ENCODE data around the gene COL4A5.

The COL4A5 gene

DNA sequence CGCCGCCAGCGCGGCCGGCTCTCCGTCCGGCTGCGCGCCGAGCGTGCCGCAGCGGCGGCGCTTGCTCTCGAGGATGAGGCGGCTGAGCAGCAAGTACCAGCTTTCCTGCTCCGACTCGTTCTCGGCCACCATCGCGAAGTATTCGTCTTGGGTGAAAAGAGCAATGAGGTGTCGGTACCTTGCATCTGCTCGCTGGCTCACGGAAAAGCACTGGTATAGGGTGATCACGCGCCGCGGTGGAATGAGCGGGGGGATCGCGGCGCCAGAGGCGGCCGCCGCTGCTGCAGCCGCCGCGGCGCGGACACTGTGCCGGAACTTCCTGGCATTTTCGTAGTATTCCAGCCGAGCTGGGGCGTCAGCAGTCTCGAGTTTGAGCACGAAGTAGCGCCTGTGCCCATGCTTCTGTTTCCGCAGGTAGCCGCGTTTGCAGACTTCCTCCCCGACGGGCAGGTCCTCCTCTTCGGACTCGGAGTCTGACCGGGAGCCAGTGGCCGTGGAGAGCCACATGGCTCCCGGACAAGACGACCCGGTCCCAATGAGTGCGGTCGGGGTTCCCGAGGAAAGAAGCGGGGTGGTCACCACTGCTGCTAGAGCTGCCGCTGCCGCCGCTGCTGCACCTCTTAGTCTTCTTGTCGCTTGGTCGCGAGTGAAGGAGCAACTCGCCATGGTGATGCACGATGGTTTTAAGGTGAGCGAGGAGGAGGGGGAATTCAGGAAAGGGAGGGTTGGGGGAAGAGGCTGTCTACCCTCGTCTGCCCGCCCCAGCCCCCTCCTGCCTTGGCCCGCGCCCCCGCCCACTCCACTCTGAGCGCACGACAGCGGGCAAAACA is 296.3 kb downstream of the COL4A5 start:
- no peak for TF ChIP-seq GATA3 (IDR thresholded peaks at IDR 0.05; ENCODE audit: low read depth, low read length)
- TF ChIP-seq GATA2 (IDR thresholded peaks at IDR 0.05; ENCODE audit: low read depth, low read length) = no peak

DNA sequence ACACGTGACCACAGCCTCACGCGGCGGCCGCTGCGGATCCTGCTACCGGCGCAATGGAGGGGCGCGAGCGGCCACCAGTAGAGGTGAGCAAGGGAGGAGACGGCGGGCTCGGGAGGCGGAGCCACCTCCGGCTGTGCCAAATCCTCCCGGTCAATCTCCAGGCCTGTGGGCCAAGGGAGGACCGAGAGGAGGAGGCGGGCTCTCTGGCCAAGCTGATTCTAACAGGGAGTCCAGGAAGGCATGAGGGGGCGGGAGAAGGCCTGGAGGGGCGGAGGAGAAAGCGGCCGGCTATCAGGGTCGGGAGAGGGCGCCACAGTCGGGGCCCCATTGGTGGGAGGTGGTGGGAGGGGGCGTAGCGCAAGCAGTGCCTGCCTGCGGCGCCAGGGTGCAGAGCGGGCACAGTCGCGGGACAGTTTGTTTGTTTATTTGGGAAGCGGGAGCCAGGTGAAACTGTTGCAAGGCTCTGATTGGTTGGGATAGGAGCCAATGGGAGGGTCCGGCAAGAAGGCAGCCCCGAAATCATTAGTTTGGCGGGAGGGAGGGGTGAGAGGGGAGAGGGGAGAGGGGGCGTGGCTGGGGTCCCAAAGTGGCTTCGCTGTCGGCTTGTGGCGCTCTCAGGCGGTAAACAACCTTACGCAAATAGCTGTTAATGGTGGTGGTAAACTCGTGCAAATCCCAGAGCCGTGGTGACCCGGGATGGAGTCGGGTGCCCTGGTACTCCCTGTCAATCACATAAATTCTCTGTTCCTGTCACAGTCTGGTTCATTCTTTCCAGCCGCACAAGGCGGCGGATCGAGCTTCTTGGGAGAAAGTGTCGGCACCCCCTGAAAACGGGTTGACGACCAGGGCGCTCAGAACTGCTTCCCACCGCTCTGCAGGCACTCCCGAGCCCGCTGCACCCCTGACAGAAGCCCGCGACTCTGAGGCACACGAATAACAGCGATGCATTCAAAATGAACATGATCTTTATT is 297.2 kb downstream of the COL4A5 start, which contains the start of gene IRS4:
Gene IRS4, minus strand, starts transcription at position 55 of the 971 bp plus-strand sequence.
- TF ChIP-seq GATA2 (IDR thresholded peaks at IDR 0.05; ENCODE audit: low read depth, low read length) (no peak), GATA3 (IDR thresholded peaks at IDR 0.05; ENCODE audit: low read depth, low read length) (no peak)

DNA sequence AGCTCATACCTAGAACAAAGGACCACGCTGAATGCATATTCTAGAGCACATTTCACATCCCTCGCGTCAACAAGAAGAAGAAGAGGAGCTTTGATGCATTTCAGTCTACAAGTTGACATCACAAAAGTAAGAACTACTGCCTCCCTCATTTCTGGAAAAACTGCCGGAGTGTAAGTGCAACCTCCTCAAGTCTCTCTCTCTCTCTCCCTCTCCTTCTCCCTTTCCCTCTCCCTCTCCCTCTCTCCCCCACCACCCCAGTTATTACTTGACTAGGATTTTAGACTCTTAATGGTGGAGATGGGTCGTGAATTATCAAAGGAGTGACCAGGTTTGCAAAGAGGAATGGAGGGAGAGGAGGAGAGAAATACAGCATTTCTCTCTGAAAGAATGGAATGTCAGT is 298.1 kb downstream of the COL4A5 start:
- TF ChIP-seq GATA3 (IDR thresholded peaks at IDR 0.05; ENCODE audit: low read depth, low read length) (no peak), GATA2 (IDR thresholded peaks at IDR 0.05; ENCODE audit: low read depth, low read length) (no peak)

DNA sequence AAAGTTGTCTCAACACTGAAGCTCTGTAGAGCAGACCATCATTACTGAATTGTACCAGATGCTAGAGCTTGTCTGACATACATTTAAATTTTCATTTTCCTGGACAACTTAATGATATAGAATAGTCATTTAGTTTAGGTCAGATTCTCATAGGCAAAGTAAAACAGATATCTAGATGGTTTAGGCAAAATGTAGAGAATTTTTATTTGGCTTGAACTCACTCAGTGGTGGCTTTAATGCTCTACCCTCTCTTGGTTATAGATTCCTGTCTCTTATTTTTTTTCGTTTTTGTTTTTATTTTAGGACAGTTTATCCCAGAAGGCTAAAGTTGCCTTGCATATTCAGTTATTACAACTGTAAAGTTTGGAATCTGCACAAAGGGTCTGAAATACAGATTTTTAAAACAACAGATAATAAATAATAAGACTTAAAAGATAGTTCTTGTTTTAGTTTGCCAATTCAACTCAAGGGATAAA is 300.7 kb downstream of the COL4A5 start:
- TF ChIP-seq GATA2 (IDR thresholded peaks at IDR 0.05; ENCODE audit: low read depth, low read length) (no peak), GATA3 (IDR thresholded peaks at IDR 0.05; ENCODE audit: low read depth, low read length) (no peak)
